Bronchial epithelial cell (primary cell): ENCODE results near the gene CPZ. TPM values are rescaled to one million over a fixed set of nuclear protein-coding genes. Genes with fewer than 3 reads are reported as not detected.

Experiments used
- DNase-seq: peaks from one replicate; pipeline ENCODE4 v3.0.0-alpha.2; 2010; ENCODE audit warnings: low read depth
- FAIRE-seq: peaks from 2 replicates; lab custom pipeline; 2011; peaks lifted over from hg19 to GRCh38; lab: Jason Lieb, UNC
- H3K27me3 ChIP-seq: 2 replicates; pipeline ENCODE4 v1.5.1; 2011; ENCODE audit warnings: low read length; ENCODE audit not compliant: control insufficient read depth, insufficient read depth
- H3K36me3 ChIP-seq: 2 replicates; pipeline ENCODE4 v1.5.1; 2011; ENCODE audit warnings: low read length; ENCODE audit not compliant: control insufficient read depth, insufficient read depth
- H3K4me3 ChIP-seq: 2 replicates; pipeline ENCODE4 v1.5.1; 2011; ENCODE audit warnings: mild to moderate bottlenecking, low read depth, low read length, control low read depth
- CTCF ChIP-seq: IDR thresholded peaks from 2 replicates; pipeline ENCODE4 v1.5.1; 2011; ENCODE audit warnings: mild to moderate bottlenecking, moderate library complexity, low read length, control low read depth, inconsistent platforms; ENCODE audit not compliant: insufficient read depth, severe bottlenecking
- total RNA-seq: library from RNA; depleted of rRNA; stranded (reverse); fragments of >200 nt; gene quantifications from 2 replicates; pipeline ENCODE4 v1.2.1, GENCODE V29; 2014

Gene CPZ
- total RNA-seq, 1 donor from 2014 or later, result 0.26 TPM

DNA sequence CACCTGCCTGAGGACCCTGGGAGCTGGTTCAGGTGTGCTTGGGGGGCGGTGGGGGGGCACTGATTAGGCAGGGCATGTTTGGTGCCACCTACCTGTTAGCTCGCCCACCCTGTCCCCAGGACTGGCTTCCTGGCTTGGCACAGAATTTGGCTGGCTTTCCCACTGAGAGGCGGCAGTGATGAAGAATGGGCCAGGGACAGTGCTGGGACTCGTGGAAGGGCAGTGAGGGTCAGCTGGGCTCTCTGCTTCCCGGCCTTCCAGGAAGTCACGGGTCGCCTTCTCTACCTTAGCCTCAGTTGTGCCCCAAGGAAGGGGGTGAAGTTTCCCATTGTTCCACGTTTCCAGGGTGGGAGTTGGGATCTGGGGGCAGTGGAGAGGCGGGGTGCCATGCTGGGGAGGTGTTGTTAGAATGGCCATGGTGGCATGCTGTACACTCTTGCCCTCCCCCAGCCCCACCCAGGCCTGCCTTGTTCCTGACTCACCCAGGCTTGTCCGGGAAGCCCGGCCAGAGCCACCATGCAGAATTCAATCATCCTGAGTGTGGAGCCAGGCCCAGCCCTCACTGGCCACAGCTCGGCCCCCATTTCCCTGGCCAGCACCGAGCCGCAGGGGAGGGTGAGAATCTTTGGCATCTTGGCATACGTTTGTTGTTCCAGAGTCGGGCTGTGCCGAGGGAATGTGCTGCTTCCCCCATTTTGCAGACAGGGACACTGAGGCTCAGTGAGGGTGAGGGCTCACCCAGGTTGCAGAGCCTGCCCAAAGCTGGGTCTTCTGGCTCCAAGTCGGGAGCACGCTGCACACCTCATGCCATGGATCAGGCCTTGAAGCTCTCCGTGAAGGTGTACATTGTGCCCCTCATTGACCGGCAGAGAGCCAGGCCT lies 34.2 kb upstream of the CPZ start:
- no peak for FAIRE-seq
- Histone ChIP-seq H3K4me3 (no peak overlapping the region), H3K27me3 (no peaks in the 10 kb centered on the region), H3K36me3 (no peaks in the 10 kb centered on the region)
- DNase-seq, result peak; percentile 10
- TF ChIP-seq CTCF, result no peak

GRCh38 chr4:8559011-8559410 lies 33.6 kb upstream of the CPZ start:
- no peaks in the 10 kb centered on the region for H3K36me3 ChIP-seq
- FAIRE-seq (no peak), DNase-seq (no peak)
- H3K27me3 ChIP-seq, result no peaks in the 10 kb centered on the region
- no peak overlapping the region for H3K4me3 ChIP-seq
- no peak for TF ChIP-seq CTCF

GRCh38 chr4:8559524-8560264 lies 32.9 kb upstream of the CPZ start:
- FAIRE-seq (no peak), DNase-seq (no peak)
- Histone ChIP-seq H3K36me3 (no peaks in the 10 kb centered on the region), H3K27me3 (no peaks in the 10 kb centered on the region), H3K4me3 (no peak overlapping the region)
- TF ChIP-seq CTCF, result no peak

- FAIRE-seq (no peak), DNase-seq (peak; percentile 46)
- H3K27me3 ChIP-seq, result no peaks in the 10 kb centered on the region
- H3K4me3 ChIP-seq, result no peak overlapping the region
- no peak for TF ChIP-seq CTCF
- H3K36me3 ChIP-seq, result no peaks in the 10 kb centered on the region
Measured at GRCh38 chr4:8560265-8561047, 32.1 kb upstream of the CPZ start.

DNA sequence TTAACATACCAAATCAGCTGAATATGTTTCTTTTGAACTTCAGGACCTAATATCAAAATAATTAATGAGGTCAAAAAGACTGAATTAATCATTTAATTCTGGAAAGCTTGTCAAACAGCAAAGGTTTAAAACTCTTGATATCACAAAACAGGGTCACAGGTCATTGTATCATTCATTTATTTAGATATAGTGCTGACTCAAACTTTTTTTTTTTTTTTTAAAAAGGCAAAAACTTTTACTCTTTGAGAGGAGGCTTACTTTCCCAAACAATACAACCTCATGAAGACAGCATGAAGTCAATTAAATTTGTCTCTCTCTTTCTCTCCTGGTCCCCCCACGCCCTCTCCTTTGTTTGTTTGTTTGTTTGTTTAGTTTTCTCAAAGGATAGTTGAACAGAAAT lies 28.0 kb upstream of the CPZ start:
- TF ChIP-seq CTCF, result no peak
- H3K27me3 ChIP-seq, result no peaks in the 10 kb centered on the region
- no peak for FAIRE-seq
- no peak for DNase-seq
- no peaks in the 10 kb centered on the region for H3K36me3 ChIP-seq
- no peak overlapping the region for H3K4me3 ChIP-seq
